Mesenchymal stem cell (in vitro differentiated cells and primary cell): Measurements from ENCODE around the gene ADAMTS14.

Experiments
- DNase-seq: peaks from one replicate; pipeline ENCODE4 v3.0.0-alpha.2; 2013
- H2AFZ ChIP-seq: one replicate; pipeline ENCODE4 v1.6.1; 2013; ENCODE audit warnings: low read depth, mild to moderate bottlenecking, control low read depth, inconsistent platforms, low read length, moderate library complexity
- H2AK5ac ChIP-seq: 2 replicates; pipeline ENCODE4 v1.6.1; 2013; ENCODE audit warnings: low read length, moderate library complexity, mild to moderate bottlenecking, inconsistent platforms; ENCODE audit not compliant: severe bottlenecking
- H2BK120ac ChIP-seq: one replicate; pipeline ENCODE4 v1.6.1; 2013; ENCODE audit warnings: low read depth, mild to moderate bottlenecking, inconsistent platforms, low read length, moderate library complexity
- H2BK12ac ChIP-seq, 2 experiments: one replicate each; pipeline ENCODE4 v1.6.1; 2013; ENCODE audit warnings: inconsistent platforms in 2 of 2, low read length in 2 of 2, mild to moderate bottlenecking in 2 of 2, moderate library complexity in 2 of 2, control low read depth in 1 of 2
- H2BK15ac ChIP-seq: one replicate; pipeline ENCODE4 v1.6.1; 2013; ENCODE audit warnings: mild to moderate bottlenecking, low read depth, inconsistent platforms; ENCODE audit not compliant: poor library complexity, severe bottlenecking
- H2BK5ac ChIP-seq: 2 replicates; pipeline ENCODE4 v1.6.1; 2013; ENCODE audit warnings: low read depth, mild to moderate bottlenecking, low read length, control low read depth, inconsistent platforms; ENCODE audit not compliant: poor library complexity, severe bottlenecking
- H3K14ac ChIP-seq, 2 experiments: one replicate each; pipeline ENCODE4 v1.6.1; 2013; ENCODE audit warnings: inconsistent platforms in 2 of 2, low read length in 2 of 2, control low read depth in 1 of 2, mild to moderate bottlenecking in 1 of 2, moderate library complexity in 1 of 2
- H3K18ac ChIP-seq, 2 experiments: one replicate each; pipeline ENCODE4 v1.6.1; 2013; ENCODE audit warnings: inconsistent platforms in 2 of 2, low read length in 2 of 2, control low read depth in 1 of 2, low read depth in 1 of 2, mild to moderate bottlenecking in 1 of 2
- H3K23ac ChIP-seq, 2 experiments: one replicate each; pipeline ENCODE4 v1.6.1; 2013; ENCODE audit warnings: inconsistent platforms in 2 of 2, low read length in 2 of 2, mild to moderate bottlenecking in 2 of 2, moderate library complexity in 2 of 2, control low read depth in 1 of 2
- H3K27ac ChIP-seq: 2 replicates; pipeline ENCODE4 v1.5.1; 2013; ENCODE audit warnings: mild to moderate bottlenecking, moderate library complexity, low read length, control low read depth, inconsistent platforms; ENCODE audit not compliant: poor library complexity, severe bottlenecking
- H3K27me3 ChIP-seq, 2 experiments: 2 replicates each; pipeline versions ENCODE4 v1.6.1 to v1.7.0; 2013; ENCODE audit warnings: low read length in 2 of 2, mild to moderate bottlenecking in 2 of 2, moderate library complexity in 2 of 2, control low read depth in 1 of 2, inconsistent platforms in 1 of 2; ENCODE audit not compliant: control insufficient read depth in 1 of 2, insufficient read depth in 1 of 2
- H3K36me3 ChIP-seq, 2 experiments: 2 replicates each; pipeline versions ENCODE4 v1.6.1 to v1.7.0; 2013; ENCODE audit warnings: low read length in 2 of 2, control low read depth in 1 of 2, inconsistent platforms in 1 of 2, low read depth in 1 of 2, mild to moderate bottlenecking in 1 of 2; ENCODE audit not compliant: insufficient read depth in 2 of 2, control insufficient read depth in 1 of 2
- H3K4ac ChIP-seq, 2 experiments: one replicate each; pipeline ENCODE4 v1.6.1; 2013; ENCODE audit warnings: inconsistent platforms in 2 of 2, low read length in 2 of 2, mild to moderate bottlenecking in 2 of 2, moderate library complexity in 2 of 2, control low read depth in 1 of 2, low read depth in 1 of 2
- H3K4me1 ChIP-seq: 2 replicates; pipeline ENCODE4 v1.6.1; 2013; ENCODE audit warnings: low read depth, low read length, control low read depth; ENCODE audit not compliant: control insufficient read depth, insufficient read depth
- H3K4me2 ChIP-seq: 2 replicates; pipeline ENCODE4 v1.6.1; 2013; ENCODE audit warnings: low read length, mild to moderate bottlenecking, inconsistent platforms; ENCODE audit not compliant: poor library complexity, severe bottlenecking
- H3K4me3 ChIP-seq, 2 experiments: 2 replicates each; pipeline versions ENCODE4 v1.5.1 to v1.7.0; 2013; ENCODE audit warnings: low read length in 2 of 2, mild to moderate bottlenecking in 2 of 2, control low read depth in 1 of 2, low read depth in 1 of 2; ENCODE audit not compliant: insufficient read depth in 1 of 2
- H3K79me1 ChIP-seq: replicated peaks from 2 replicates; pipeline ENCODE4 v1.6.1; 2013; ENCODE audit warnings: mild to moderate bottlenecking, control low read depth, low read length, inconsistent platforms; ENCODE audit not compliant: poor library complexity, severe bottlenecking
- H3K9ac ChIP-seq: 2 replicates; pipeline ENCODE4 v1.7.0; 2013; ENCODE audit warnings: mild to moderate bottlenecking, low read length, moderate library complexity
- H3K9me3 ChIP-seq: 2 replicates; pipeline ENCODE4 v1.7.0; 2013; ENCODE audit warnings: mild to moderate bottlenecking, low read length; ENCODE audit not compliant: control insufficient read depth
- H4K8ac ChIP-seq: one replicate; pipeline ENCODE4 v1.6.1; 2013; ENCODE audit warnings: inconsistent platforms, mild to moderate bottlenecking, low read length, moderate library complexity
- H4K91ac ChIP-seq: one replicate; pipeline ENCODE4 v1.6.1; 2013; ENCODE audit warnings: mild to moderate bottlenecking, low read length, inconsistent platforms
- WGBS: methylation state at CpG from one replicate; pipeline ENCODE4 v1.1.7; 2013; ENCODE audit warnings: mixed read lengths; 5-methylcytosine and 5-hydroxymethylcytosine counted together

ADAMTS14 gene

DNA sequence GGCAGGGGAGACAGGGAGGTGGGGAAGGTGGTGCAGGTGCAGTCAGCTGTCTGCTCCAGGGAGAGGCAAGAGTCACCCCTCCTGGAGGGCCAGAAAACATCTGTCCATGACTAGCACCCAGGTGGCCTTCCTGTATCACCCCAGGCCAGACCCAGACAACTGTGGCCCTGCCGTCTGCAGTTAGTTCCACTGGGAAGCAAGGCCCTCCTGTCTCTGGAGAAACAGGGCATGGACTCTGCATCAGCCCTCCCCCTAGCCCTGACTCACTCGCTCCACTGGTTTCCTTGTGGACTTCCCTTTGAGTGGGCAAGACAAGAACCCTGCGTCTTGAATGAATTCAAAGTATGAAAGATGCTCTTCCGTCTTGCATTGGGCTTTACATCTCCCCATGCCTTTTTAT lies 100.3 kb downstream of the ADAMTS14 start:
- 87% methylated on average over 4 of the region's 4 CpGs for WGBS
- Histone ChIP-seq H4K8ac (no peak overlapping the region), H2BK120ac (no peak overlapping the region), H3K4ac (no peak overlapping the region), H2AK5ac (no peak overlapping the region), H2BK12ac (no peak overlapping the region), H3K27me3 (peaks cover 10 to 34% of the 10 kb centered on the region in 2 experiments), H2AFZ (no peak overlapping the region), H3K36me3 (no peaks in the 10 kb centered on the region), H3K79me1 (no peaks in the 10 kb centered on the region), H3K18ac (no peak overlapping the region), H3K4me2 (no peak overlapping the region), H3K27ac (no peak overlapping the region), H2BK5ac (no peak overlapping the region), H3K23ac (no peak overlapping the region), H3K14ac (no peak overlapping the region), H3K4me3 (no peak overlapping the region), H3K9me3 (no peaks in the 10 kb centered on the region), H3K4me1 (peaks cover 7% of the 10 kb centered on the region), H2BK15ac (no peak overlapping the region), H4K91ac (no peak overlapping the region), H3K9ac (no peak overlapping the region)
- DNase-seq: no peak

- Histone ChIP-seq H3K27ac (no peak overlapping the region), H3K4me1 (peaks cover 7% of the 10 kb centered on the region), H3K4me3 (no peak overlapping the region), H2BK120ac (no peak overlapping the region), H2BK5ac (no peak overlapping the region), H3K36me3 (no peaks in the 10 kb centered on the region), H2BK15ac (no peak overlapping the region), H4K91ac (no peak overlapping the region), H2AK5ac (no peak overlapping the region), H4K8ac (no peak overlapping the region), H3K4ac (no peak overlapping the region), H2AFZ (no peak overlapping the region), H3K23ac (no peak overlapping the region), H3K18ac (no peak overlapping the region), H3K9ac (no peak overlapping the region), H3K4me2 (no peak overlapping the region), H3K14ac (no peak overlapping the region), H3K27me3 (peaks cover 10 to 34% of the 10 kb centered on the region in 2 experiments), H3K9me3 (no peaks in the 10 kb centered on the region), H2BK12ac (no peak overlapping the region), H3K79me1 (no peaks in the 10 kb centered on the region)
- 83% methylated on average over 9 of the region's 9 CpGs for WGBS
- no peak for DNase-seq
Observed at GRCh38 chr10:70773461-70773860, 101.2 kb downstream of the ADAMTS14 start.

DNA sequence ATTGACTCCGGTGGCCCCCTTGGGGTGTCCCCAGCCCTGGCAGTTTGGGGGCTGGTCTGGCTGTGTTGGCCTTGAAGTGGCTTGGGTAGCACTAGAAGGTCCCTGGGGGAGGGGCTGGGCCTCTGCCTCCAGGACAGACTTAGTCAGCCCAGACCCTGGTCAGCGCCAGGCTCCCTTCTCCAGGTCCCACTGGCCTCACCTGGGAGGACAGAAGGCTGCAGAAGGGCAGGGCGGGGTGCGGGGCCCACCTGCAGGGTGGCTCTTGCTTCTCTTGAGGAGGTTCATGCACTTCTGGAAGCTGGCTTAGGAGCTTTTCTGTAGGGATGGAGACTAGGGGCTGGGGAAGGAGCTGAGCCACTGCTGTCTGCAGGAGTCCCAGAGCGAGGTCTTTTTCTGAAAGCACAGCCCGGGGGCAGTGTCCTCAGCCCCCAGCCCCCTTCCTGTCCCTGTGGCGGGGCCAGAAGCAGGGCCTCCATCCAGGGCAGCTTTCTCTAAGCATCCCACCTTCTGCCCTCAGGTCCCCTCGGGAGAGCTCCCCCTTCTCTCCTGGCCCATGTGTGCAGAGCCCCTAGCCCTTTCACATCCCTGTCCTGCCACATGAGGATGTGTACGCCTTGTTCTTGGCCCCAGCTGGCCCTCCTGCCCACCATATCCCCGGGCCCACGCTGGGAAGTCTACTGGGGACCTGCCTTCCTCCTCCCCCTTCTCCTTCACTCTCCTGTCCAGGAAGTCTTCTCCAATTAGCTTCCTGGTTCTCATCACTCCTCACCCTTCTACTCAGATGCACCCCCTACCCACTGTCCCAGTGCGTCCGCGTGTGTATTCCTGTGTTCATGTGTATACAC lies 101.9 kb downstream of the ADAMTS14 start:
- Histone ChIP-seq H2BK5ac (no peak overlapping the region), H2BK12ac (no peak overlapping the region), H2BK120ac (no peak overlapping the region), H3K36me3 (no peaks in the 10 kb centered on the region), H3K79me1 (no peaks in the 10 kb centered on the region), H4K91ac (no peak overlapping the region), H3K27ac (no peak overlapping the region), H3K4me1 (peaks cover 7% of the 10 kb centered on the region), H3K18ac (no peak overlapping the region), H3K9me3 (no peaks in the 10 kb centered on the region), H3K14ac (peak overlapping the region in 1 of 2 experiments; percentile 49), H3K27me3 (peaks cover 10 to 31% of the 10 kb centered on the region in 2 experiments), H3K23ac (no peak overlapping the region), H2AFZ (no peak overlapping the region), H2BK15ac (no peak overlapping the region), H2AK5ac (no peak overlapping the region), H4K8ac (no peak overlapping the region), H3K4me2 (no peak overlapping the region), H3K9ac (no peak overlapping the region), H3K4ac (no peak overlapping the region), H3K4me3 (no peak overlapping the region)
- 89% methylated on average over 14 of the region's 14 CpGs for WGBS
- no peak for DNase-seq

DNA sequence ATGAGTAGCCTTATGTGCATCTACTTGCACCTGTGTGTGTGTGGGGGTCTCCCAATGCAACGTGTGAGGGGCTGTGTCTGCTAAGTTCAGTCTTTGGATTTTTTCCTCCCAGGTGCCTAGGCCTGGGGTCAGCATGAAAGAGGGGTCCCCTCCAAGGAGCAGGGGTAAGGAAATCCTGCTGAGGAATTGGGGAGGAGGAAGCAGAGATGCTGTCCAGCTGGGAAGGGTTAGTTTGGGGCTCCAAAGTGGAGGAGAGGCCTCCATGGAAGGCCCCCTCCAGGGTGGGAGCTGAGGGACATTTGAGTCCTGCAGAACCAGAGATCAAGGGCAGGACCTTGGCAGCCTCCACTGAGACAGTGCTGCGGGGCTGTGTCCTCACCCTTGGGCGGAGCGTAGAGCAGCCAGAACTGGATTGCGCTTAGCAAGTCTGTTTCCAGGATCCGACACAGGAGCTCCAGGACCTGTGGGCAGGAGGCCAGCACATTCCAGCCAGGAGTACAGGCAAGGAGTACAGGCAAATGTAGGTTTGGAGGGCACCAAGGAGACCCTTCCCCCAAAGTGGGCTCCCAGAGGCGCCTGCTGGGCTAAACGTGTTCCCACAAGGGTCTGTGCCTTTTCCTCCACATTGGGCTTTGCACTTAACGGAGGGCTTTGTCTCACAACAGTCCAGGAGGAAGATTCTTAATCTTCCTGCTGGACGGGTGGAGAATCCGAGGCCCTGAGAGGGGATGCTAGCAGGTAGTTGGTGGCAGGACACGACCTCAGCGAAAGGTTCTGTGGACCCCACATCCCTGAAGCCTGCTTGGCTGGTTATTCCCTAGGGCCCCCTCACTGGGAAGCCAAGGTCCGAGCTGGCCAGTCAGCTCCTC lies 102.7 kb downstream of the ADAMTS14 start:
- H4K8ac ChIP-seq: no peak overlapping the region
- no peak overlapping the region for H4K91ac ChIP-seq
- no peak overlapping the region for H3K18ac ChIP-seq
- no peak overlapping the region for H2BK15ac ChIP-seq
- H3K4me3 ChIP-seq: no peak overlapping the region
- no peak overlapping the region for H2AK5ac ChIP-seq
- H3K9me3 ChIP-seq: no peaks in the 10 kb centered on the region
- H3K4ac ChIP-seq: no peak overlapping the region
- H3K79me1 ChIP-seq: no peaks in the 10 kb centered on the region
- 81% methylated on average over 13 of the region's 14 CpGs for WGBS
- peaks cover 10 to 29% of the 10 kb centered on the region in 2 experiments for H3K27me3 ChIP-seq
- no peak overlapping the region for H2AFZ ChIP-seq
- H3K27ac ChIP-seq: no peak overlapping the region
- H2BK12ac ChIP-seq: no peak overlapping the region
- no peak overlapping the region for H3K23ac ChIP-seq
- no peak overlapping the region for H3K4me2 ChIP-seq
- H3K9ac ChIP-seq: no peak overlapping the region
- peaks cover 7% of the 10 kb centered on the region for H3K4me1 ChIP-seq
- H3K36me3 ChIP-seq: no peaks in the 10 kb centered on the region
- DNase-seq: no peak
- H2BK120ac ChIP-seq: no peak overlapping the region
- peak overlapping the region in 1 of 2 experiments; percentile 49 for H3K14ac ChIP-seq
- H2BK5ac ChIP-seq: no peak overlapping the region
